Activated B cell treated with CpG ODN at 0.5 μM for 24 hours (primary cell): ENCODE measurements around the gene ZFP1. TPM values are rescaled to one million over a fixed set of nuclear protein-coding genes. Genes with fewer than 3 reads are reported as not detected.

ENCODE experiments used
- ATAC-seq: fragments of 200-7000 bp; cut with Tn5 transposase; one replicate; pipeline ENCODE4 v1.10.0; 2021; ENCODE audit warnings: low read depth, mild to moderate bottlenecking, moderate library complexity
- CTCF ChIA-PET: fragments of 350-600 bp; sonication (Branson Sonifier 250); formaldehyde crosslinking; loops from one replicate; lab custom pipeline; 2021; ENCODE audit warnings: antibody characterized with exemption; lab: Charles Lee
- POLR2A ChIA-PET: fragments of 350-600 bp; sonication (Branson Sonifier 250); formaldehyde crosslinking; loops from one replicate; lab custom pipeline; 2021; ENCODE audit warnings: antibody characterized with exemption; lab: Charles Lee
- DNase-seq: peaks from one replicate; pipeline ENCODE4 v3.0.0; 2022
- H3K27ac Mint-ChIP-seq: one replicate; pipeline ENCODE4 v1.8.0; 2020; ENCODE audit warnings: mixed read lengths
- H3K27me3 Mint-ChIP-seq: one replicate; pipeline ENCODE4 v1.8.0; 2021; ENCODE audit warnings: mixed read lengths
- H3K36me3 Mint-ChIP-seq: one replicate; pipeline ENCODE4 v1.8.0; 2021; ENCODE audit warnings: low read depth, mixed read lengths
- H3K4me1 Mint-ChIP-seq: one replicate; pipeline ENCODE4 v1.8.0; 2021; ENCODE audit warnings: mixed read lengths
- H3K4me3 Mint-ChIP-seq: one replicate; pipeline ENCODE4 v1.8.0; 2020; ENCODE audit warnings: mild to moderate bottlenecking, mixed read lengths
- H3K9me3 Mint-ChIP-seq: one replicate; pipeline ENCODE4 v1.8.0; 2020; ENCODE audit warnings: mixed read lengths
- intact Hi-C: fragments of 100-400 bp; cut with micrococcal nuclease; formaldehyde crosslinking; loops from one replicate; pipeline ENCODE4 v1.15.1; 2024
- total RNA-seq: library from RNA; stranded (reverse); gene quantifications from 2 replicates; pipeline ENCODE4 v1.2.3, GENCODE V29; 2022
- TF ChIP-seq, protein P1 (sequence below): fragments of 200-600 bp; IDR thresholded peaks from one replicate; pipeline ENCODE4 v1.8.0; 2022; ENCODE audit warnings: antibody characterized with exemption, mild to moderate bottlenecking

Gene ZFP1
- total RNA-seq, 1 donor from 2014 or later = 15.4 TPM

GRCh38 chr16:75176926-75177325 lies 28.6 kb downstream of the ZFP1 start:
- no peak for DNase-seq
- intact Hi-C loops = no loop called here
- H3K4me3 Mint-ChIP-seq = no peak overlapping the region
- no peak overlapping the region for H3K27ac Mint-ChIP-seq
- H3K27me3 Mint-ChIP-seq = no peaks in the 10 kb centered on the region
- ChIA-PET CTCF (no interaction called here), POLR2A (no interaction called here)
- H3K36me3 Mint-ChIP-seq = peaks cover 23% of the 10 kb centered on the region
- ATAC-seq = no peak
- H3K9me3 Mint-ChIP-seq = peaks cover 43% of the 10 kb centered on the region
- TF ChIP-seq, protein P1, sequence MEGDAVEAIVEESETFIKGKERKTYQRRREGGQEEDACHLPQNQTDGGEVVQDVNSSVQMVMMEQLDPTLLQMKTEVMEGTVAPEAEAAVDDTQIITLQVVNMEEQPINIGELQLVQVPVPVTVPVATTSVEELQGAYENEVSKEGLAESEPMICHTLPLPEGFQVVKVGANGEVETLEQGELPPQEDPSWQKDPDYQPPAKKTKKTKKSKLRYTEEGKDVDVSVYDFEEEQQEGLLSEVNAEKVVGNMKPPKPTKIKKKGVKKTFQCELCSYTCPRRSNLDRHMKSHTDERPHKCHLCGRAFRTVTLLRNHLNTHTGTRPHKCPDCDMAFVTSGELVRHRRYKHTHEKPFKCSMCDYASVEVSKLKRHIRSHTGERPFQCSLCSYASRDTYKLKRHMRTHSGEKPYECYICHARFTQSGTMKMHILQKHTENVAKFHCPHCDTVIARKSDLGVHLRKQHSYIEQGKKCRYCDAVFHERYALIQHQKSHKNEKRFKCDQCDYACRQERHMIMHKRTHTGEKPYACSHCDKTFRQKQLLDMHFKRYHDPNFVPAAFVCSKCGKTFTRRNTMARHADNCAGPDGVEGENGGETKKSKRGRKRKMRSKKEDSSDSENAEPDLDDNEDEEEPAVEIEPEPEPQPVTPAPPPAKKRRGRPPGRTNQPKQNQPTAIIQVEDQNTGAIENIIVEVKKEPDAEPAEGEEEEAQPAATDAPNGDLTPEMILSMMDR = no peak
- peaks cover 2% of the 10 kb centered on the region for H3K4me1 Mint-ChIP-seq

GRCh38 chr16:75179208-75179607 lies 30.9 kb downstream of the ZFP1 start:
- H3K27ac Mint-ChIP-seq = no peak overlapping the region
- POLR2A ChIA-PET = no interaction called here
- no peak overlapping the region for H3K4me3 Mint-ChIP-seq

DNA sequence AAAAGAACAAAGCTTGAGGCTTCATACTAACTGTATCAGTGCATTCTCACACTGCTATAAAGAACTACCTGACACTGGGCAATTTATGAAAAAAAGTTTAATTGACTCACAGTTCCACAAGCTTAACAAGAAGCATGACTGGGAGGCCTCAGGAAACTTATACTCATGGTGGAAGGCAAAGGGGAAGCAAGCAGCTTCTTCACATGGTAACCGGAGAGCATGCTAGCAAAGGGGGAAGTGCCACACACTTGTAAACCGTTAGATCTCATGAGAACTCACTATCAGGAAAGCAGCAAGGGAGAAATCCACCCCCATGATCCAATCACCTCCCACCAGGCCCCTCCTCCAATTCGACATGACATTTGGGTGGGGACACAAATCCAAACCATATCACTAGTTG lies 33.3 kb downstream of the ZFP1 start:
- CTCF ChIA-PET = no interaction called here
- Mint-ChIP-seq H3K9me3 (peaks cover 16% of the 10 kb centered on the region), H3K4me1 (peaks cover 2% of the 10 kb centered on the region), H3K27me3 (peaks cover 9% of the 10 kb centered on the region), H3K4me3 (no peak overlapping the region), H3K27ac (no peak overlapping the region), H3K36me3 (peaks cover 3% of the 10 kb centered on the region)
- DNase-seq (no peak), ATAC-seq (no peak)
- POLR2A ChIA-PET = no interaction called here
- TF ChIP-seq, protein P1 = no peak
- intact Hi-C loops = no loop called here

More at GRCh38 chr16:75179208-75179607, 30.9 kb downstream of the ZFP1 start:
- peaks cover 9% of the 10 kb centered on the region for H3K36me3 Mint-ChIP-seq
- no peaks in the 10 kb centered on the region for H3K27me3 Mint-ChIP-seq
- DNase-seq = no peak
- ATAC-seq = no peak
- CTCF ChIA-PET = no interaction called here
- intact Hi-C loops = no loop called here
- TF ChIP-seq, protein P1 = no peak
- H3K9me3 Mint-ChIP-seq = peaks cover 26% of the 10 kb centered on the region
- peaks cover 2% of the 10 kb centered on the region for H3K4me1 Mint-ChIP-seq

DNA sequence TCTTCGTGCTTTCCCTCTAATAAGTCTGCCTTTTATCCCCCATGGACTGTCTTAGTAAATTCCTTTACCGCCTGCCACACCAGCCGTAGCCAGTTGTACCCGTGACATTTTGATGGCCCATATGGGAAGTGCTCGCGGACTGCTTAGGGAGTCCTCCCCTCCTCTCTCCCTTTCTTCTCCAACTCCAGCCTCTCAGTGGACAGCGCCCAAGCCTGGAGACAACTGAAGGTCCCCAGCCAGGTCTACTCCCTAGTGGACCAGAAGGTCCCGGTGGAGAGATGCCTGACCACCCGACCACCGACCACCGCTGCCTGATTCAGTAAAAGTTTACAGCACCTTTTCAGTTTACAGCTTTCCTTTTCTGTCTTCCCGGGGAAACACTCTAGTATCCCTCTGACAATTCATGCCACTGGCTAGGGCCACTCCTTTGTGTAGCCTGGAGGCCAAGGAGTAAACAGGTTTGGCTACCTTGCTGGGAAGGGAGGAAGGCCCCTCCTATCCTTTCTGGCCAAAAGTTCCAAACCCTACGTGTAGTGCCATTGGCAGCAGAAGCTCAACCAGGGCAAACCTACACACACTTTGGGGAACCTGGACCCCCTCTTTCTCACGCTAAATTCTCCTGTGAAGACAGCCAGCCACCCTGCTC lies 40.6 kb downstream of the ZFP1 start:
- CTCF ChIA-PET = interaction anchor here (1.1 kb wide), 1 partner anchor 10 kb away, joined by 4 read pairs; no protein-coding TSS in a partner anchor
- POLR2A ChIA-PET = no interaction called here
- H3K4me3 Mint-ChIP-seq = no peak overlapping the region
- TF ChIP-seq, protein P1 = no peak
- peaks cover 29% of the 10 kb centered on the region for H3K27me3 Mint-ChIP-seq
- H3K36me3 Mint-ChIP-seq = no peaks in the 10 kb centered on the region
- ATAC-seq (no peak), DNase-seq (no peak)
- intact Hi-C loops = no loop called here
- no peaks in the 10 kb centered on the region for H3K9me3 Mint-ChIP-seq
- no peak overlapping the region for H3K27ac Mint-ChIP-seq
- H3K4me1 Mint-ChIP-seq = no peaks in the 10 kb centered on the region

DNA sequence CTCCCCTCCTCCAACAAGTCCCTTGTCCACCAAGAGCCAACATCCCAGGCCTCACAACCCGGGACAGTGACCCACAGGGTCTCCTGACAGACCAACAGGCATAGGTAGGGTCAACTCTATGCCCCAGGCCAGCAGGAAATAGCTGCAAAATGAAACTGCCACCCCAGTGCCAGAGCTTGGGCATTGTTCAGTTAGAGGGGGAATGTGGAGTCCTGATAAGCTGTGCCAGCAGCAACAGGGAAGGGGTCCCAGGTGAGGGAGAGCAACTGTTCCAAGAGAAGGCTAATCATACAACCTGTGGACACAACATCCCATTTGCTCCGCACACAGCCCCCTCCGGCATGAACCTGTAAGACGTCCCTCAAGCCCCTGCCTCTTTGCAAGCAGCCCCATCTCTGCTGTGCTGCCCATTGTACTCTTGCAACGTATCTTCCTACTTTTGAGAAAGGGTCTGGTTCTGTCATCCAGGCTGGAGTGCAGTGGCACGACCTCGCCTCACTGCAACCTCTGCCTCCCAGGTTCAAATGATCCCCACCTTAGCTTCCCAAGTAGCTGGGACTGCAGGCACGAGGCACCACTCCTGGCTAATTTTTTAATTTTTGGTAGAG lies 41.4 kb downstream of the ZFP1 start:
- no peak for ATAC-seq
- H3K27ac Mint-ChIP-seq = no peak overlapping the region

More for the DNA sequence above, 41.4 kb downstream of the ZFP1 start:
- Mint-ChIP-seq H3K27me3 (peaks cover 28% of the 10 kb centered on the region), H3K4me1 (no peaks in the 10 kb centered on the region), H3K4me3 (no peak overlapping the region), H3K9me3 (no peaks in the 10 kb centered on the region), H3K36me3 (no peaks in the 10 kb centered on the region)
- ChIA-PET POLR2A (no interaction called here), CTCF (no interaction called here)
- TF ChIP-seq, protein P1 = no peak
- intact Hi-C loops = no loop called here
- DNase-seq = no peak
